Immature natural killer cell (primary cell): ENCODE measurements around the gene STX3. TPM values are rescaled to one million over a fixed set of nuclear protein-coding genes. Genes with fewer than 3 reads are reported as not detected.
"Not testable (repeated sequence)": the region's sequence is repeated elsewhere in the genome, so short reads cannot be mapped to it uniquely, and the experiment has no call there.

Experiments
- DNase-seq, 3 donors: peaks; one replicate each; pipeline ENCODE4 v3.0.0; 2022; ENCODE audit warnings: mixed read lengths in 1 of 3
- H3K27ac Mint-ChIP-seq, 6 donors: one replicate each; pipeline ENCODE4 v1.8.0; 2020; ENCODE audit warnings: mixed read lengths in 6 of 6, mild to moderate bottlenecking in 5 of 6, inconsistent platforms in 4 of 6, moderate library complexity in 3 of 6
- H3K27me3 Mint-ChIP-seq, 3 donors: one replicate each; pipeline ENCODE4 v1.8.0; 2020 to 2021; ENCODE audit warnings: low read depth in 3 of 3, mild to moderate bottlenecking in 3 of 3, mixed read lengths in 3 of 3, moderate library complexity in 3 of 3, inconsistent platforms in 1 of 3
- H3K36me3 Mint-ChIP-seq, 3 donors: one replicate each; pipeline ENCODE4 v1.8.0; 2020; ENCODE audit warnings: mixed read lengths in 3 of 3, inconsistent platforms in 2 of 3, mild to moderate bottlenecking in 2 of 3
- H3K4me1 Mint-ChIP-seq, 2 donors: one replicate each; pipeline ENCODE4 v1.8.0; 2020; ENCODE audit warnings: inconsistent platforms in 2 of 2, mild to moderate bottlenecking in 2 of 2, mixed read lengths in 2 of 2, moderate library complexity in 1 of 2
- H3K4me3 Mint-ChIP-seq, 5 donors: one replicate each; pipeline ENCODE4 v1.8.0; 2020; ENCODE audit warnings: mild to moderate bottlenecking in 5 of 5, mixed read lengths in 5 of 5, inconsistent platforms in 3 of 5, moderate library complexity in 3 of 5
- H3K9me3 Mint-ChIP-seq, 6 donors: one replicate each; pipeline ENCODE4 v1.8.0; 2020; ENCODE audit warnings: mild to moderate bottlenecking in 6 of 6, mixed read lengths in 6 of 6, inconsistent platforms in 4 of 6, moderate library complexity in 3 of 6
- polyA plus RNA-seq, 3 donors: library from polyadenylated mRNA; unstranded; fragments of 300-500 nt; fragmentation: Illumina TruSeq; gene quantifications; one replicate each; pipeline ENCODE4 v1.2.3, GENCODE V29; 2021

STX3 gene
- polyA plus RNA-seq, 3 donors from 2014 or later = 3.1 to 9.6 (median 7.0) TPM

DNA sequence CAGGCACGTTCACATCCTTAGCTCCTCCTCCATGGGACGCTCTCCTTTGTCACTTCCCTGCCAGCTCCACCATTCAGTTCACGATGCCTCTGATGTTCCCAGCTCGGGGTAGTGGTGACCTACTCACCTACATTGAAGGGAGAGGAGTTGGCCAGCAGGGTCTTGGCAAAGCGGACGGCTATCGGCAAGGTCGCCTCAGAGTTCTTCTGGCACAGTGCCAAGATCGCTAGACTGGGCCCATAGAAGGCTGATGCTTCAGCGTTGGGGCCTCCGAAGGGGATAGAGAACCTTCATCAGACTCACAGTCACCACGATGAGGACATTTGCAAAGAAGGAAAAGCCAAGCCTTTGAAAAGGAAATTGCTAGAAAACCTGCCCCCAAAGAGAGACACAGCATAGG, 87.1 kb downstream of the STX3 start:
- Mint-ChIP-seq H3K27me3 (peaks cover 1 to 9% (median 4%) of the 10 kb centered on the region in 3 donors), H3K27ac (no peak overlapping the region), H3K36me3 (no peaks in the 10 kb centered on the region), H3K4me1 (no peaks in the 10 kb centered on the region), H3K9me3 (no peaks in the 10 kb centered on the region), H3K4me3 (no peak overlapping the region)
- no peak for DNase-seq

DNA sequence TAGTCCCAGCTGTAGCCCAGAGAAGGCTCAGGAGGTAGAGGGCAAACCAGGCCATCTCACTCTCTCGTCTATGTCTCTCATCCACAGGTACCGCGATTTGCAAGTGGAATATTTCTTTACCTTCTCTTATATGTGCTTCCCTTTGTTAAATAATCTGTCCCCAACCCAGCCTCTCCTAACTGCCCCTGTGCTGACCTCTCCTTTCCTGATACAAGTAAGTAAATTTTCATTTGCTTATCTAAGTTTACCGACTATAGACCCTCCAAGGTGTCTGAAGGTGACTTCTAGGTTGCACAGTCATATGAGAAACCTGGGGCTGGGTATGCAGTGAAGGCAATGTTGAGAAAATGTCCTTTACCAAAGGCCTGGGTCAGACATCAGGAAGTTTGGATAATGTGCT, 90.2 kb downstream of the STX3 start, which contains the start of gene CBLIF:
TSS of gene CBLIF (minus strand) at position 101 of the 400 bp plus-strand sequence. CDS start at position 55, 46 bp downstream.
- H3K36me3 Mint-ChIP-seq = no peaks in the 10 kb centered on the region
- H3K4me3 Mint-ChIP-seq = no peak within 1 kb of the TSS
- no peaks in the 10 kb centered on the region for H3K4me1 Mint-ChIP-seq
- H3K27ac Mint-ChIP-seq = no peak within 1 kb of the TSS
- H3K27me3 Mint-ChIP-seq = peaks cover 1 to 13% (median 4%) of the 10 kb centered on the region in 3 donors
- DNase-seq = no peak
- H3K9me3 Mint-ChIP-seq = no peaks in the 10 kb centered on the region

DNA sequence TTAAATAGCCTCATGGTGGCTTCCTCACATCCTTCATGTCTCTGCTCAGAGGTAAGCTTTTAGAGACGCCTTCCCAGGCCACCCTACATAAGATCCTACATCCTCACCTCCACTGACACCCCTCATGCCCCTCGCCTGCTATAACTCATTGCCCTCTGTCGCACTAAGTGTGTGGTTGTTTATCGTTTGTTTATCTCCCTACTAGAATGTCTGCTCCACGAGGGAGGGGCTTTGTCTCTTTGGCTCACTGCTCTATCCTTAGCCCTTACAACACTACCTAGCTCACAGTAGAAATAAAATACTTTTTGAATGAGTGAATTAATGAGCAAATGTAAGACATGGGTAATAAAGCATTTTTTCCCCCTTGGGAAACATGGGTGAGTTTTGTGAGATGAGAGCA, 91.4 kb downstream of the STX3 start:
- Mint-ChIP-seq H3K27ac (no peak overlapping the region), H3K4me1 (no peaks in the 10 kb centered on the region), H3K27me3 (peaks cover 1 to 11% (median 3%) of the 10 kb centered on the region in 3 donors), H3K36me3 (no peaks in the 10 kb centered on the region), H3K4me3 (no peak overlapping the region), H3K9me3 (no peaks in the 10 kb centered on the region)
- DNase-seq = no peak

DNA sequence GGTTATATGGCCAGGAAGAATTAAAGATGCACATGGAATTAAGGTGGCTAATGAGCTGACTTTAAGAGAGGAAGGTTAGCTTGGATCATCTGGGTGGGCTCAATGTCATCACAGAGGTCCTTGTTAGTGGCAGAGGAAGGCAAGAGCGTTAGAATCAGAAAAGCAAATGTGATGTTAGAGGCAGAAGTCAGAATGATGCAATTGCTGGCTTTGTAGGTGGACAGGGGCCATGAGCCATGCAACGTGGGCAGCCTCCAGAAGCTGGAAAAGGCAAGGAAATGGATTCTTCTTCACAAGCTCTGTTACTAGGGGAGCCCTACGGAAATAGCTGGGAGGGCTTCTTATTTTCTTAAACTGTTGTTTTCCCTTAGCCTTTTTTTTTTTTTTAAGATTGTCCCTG, 92.5 kb downstream of the STX3 start:
- Mint-ChIP-seq H3K4me3 (no peak overlapping the region), H3K27ac (no peak overlapping the region), H3K27me3 (peaks cover 1 to 7% (median 4%) of the 10 kb centered on the region in 3 donors), H3K36me3 (no peaks in the 10 kb centered on the region), H3K9me3 (no peaks in the 10 kb centered on the region), H3K4me1 (no peaks in the 10 kb centered on the region)
- DNase-seq = no peak

DNA sequence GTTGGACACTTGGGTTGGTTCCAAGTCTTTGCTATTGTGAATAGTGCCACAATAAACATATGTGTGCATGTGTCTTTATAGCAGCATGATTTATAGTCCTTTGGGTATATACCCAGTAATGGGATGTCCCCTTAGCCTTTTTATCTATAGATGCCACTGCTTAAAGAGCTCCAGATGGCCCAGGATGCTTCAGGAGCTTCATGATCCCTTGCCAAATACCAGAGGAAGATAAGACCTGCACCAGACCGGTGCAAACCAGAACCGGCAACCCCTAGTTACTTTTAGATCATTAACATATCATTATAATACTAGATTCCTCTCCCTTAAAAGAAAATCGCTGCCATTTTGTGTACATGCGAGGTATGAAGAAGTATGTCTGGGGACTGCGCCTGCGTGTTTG, 93.3 kb downstream of the STX3 start:
- not testable (repeated sequence) for H3K9me3 Mint-ChIP-seq, H3K27ac Mint-ChIP-seq, H3K36me3 Mint-ChIP-seq, H3K27me3 Mint-ChIP-seq, H3K4me3 Mint-ChIP-seq, DNase-seq, H3K4me1 Mint-ChIP-seq

DNA sequence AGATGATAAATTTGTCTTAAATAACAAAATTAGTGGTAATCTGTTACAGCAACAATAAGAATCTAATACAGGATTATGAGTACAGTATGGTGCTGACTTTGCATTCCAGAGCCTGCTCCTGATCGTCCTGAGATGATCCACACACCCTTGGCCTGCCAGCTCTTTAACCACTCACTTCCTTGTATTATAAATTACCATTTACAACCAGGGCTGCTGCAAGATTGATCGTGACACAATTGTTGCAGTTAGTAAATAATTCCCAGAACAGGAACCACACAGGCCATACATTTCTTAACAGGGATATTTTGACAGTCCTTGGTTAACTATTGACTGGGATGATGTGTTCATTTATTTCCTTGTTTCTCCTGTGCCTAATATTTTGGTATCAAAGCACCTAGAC, 94.0 kb downstream of the STX3 start:
- no peak overlapping the region for H3K4me3 Mint-ChIP-seq
- no peak for DNase-seq
- H3K27ac Mint-ChIP-seq = no peak overlapping the region
- H3K4me1 Mint-ChIP-seq = no peaks in the 10 kb centered on the region
- H3K9me3 Mint-ChIP-seq = no peaks in the 10 kb centered on the region
- peaks cover 1 to 8% (median 3%) of the 10 kb centered on the region in 3 donors for H3K27me3 Mint-ChIP-seq
- H3K36me3 Mint-ChIP-seq = no peaks in the 10 kb centered on the region

DNA sequence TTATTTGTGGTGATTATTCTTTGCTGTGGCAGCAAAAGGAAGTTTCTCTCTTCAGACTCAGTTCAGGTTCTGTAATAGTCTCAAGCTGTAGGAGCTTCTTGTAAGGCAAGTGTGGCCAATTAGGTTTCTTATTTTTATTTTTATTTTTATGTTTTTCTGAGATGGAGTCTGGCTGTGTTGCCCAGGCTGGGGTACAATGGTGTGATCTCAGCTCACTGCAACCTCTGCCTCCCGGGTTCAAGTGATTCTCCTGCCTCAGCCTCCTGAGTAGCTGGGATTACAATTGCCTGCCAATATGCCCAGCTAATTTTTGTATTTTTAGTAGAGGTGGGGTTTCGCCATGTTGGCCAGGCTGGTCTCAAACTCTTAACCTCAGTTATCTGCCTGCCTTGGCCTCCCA, 94.4 kb downstream of the STX3 start:
- not testable (repeated sequence) for H3K4me1 Mint-ChIP-seq, DNase-seq, H3K36me3 Mint-ChIP-seq, H3K9me3 Mint-ChIP-seq, H3K27me3 Mint-ChIP-seq, H3K27ac Mint-ChIP-seq, H3K4me3 Mint-ChIP-seq

DNA sequence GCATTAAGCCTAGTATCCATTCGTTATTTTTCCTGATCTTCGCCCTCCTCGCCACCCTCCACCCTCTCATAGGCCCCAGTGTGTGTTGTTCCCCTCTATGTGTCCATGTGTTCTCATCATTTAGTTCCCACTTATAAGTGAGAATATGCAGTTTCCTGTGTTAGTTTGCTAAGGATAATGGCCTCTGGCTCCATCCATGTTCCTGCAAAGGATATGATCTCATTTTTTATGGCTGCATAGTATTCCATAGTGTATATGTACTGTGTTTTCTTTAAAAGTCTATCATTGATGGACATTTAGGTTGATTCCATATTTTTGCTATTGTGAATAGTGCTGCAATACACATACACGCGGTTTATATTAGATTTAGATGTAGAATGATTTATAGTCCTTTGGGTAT, 96.2 kb downstream of the STX3 start:
- DNase-seq, H3K9me3 Mint-ChIP-seq, H3K36me3 Mint-ChIP-seq, H3K4me3 Mint-ChIP-seq, H3K27ac Mint-ChIP-seq, H3K4me1 Mint-ChIP-seq, H3K27me3 Mint-ChIP-seq: not testable (repeated sequence)

DNA sequence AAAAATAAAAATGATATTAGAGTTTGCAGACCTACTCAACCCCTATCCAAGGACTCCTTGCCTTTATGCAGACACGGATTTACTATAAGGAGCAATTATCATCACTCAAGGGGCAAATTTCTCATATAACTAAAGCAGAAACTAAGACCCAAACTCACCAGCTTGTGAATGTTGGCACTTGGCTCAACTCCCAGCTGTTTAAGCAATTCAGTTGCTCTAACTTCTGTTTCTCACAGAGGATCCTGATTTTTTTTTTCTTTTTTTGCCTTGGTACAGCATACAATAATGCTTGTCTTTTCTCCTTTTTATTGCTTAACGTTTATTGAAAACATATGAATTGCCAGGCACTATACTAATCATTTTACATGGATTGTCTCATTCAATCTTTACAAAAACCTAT, 99.7 kb downstream of the STX3 start:
- Mint-ChIP-seq H3K9me3 (no peaks in the 10 kb centered on the region), H3K27ac (no peak overlapping the region)
- DNase-seq = no peak

More for the DNA sequence above, 99.7 kb downstream of the STX3 start:
- Mint-ChIP-seq H3K27me3 (peaks cover 0 to 7% (median 2%) of the 10 kb centered on the region in 3 donors), H3K36me3 (no peaks in the 10 kb centered on the region), H3K4me1 (peaks cover 20% of the 10 kb centered on the region in 2 donors), H3K4me3 (no peak overlapping the region)

Other genes starting within 250 kb of the STX3 start
- not detected for gene OR4D9, start 243.8 kb upstream of the STX3 start, polyA plus RNA-seq
- gene OSBP, start 139.6 kb upstream of the STX3 start, polyA plus RNA-seq = 10 to 100 TPM; 14.7 to 22.2 (median 19.0) TPM
- 1 to 10 TPM; 2.2 to 6.2 (median 2.4) TPM for gene PATL1, start 86.3 kb upstream of the STX3 start, polyA plus RNA-seq
- gene OR10V1, start 41.5 kb upstream of the STX3 start, polyA plus RNA-seq = not detected
- 10 to 100 TPM; 64.1 to 77.5 (median 68.7) TPM for gene MRPL16, start 55.4 kb downstream of the STX3 start, polyA plus RNA-seq
- gene CBLIF, start 90.1 kb downstream of the STX3 start, polyA plus RNA-seq = not detected
- gene TCN1, start 111.1 kb downstream of the STX3 start, polyA plus RNA-seq = not detected
- gene OOSP3, start 123.4 kb downstream of the STX3 start, polyA plus RNA-seq = not detected
- not detected for gene OOSP1, start 183.1 kb downstream of the STX3 start, polyA plus RNA-seq
- gene OOSP4A, start 208.7 kb downstream of the STX3 start, polyA plus RNA-seq = not detected